Endothelial cell (in vitro differentiated cells): Measurements from ENCODE around the gene PRPF38B. TPM values are rescaled to one million over a fixed set of nuclear protein-coding genes. Genes with fewer than 3 reads are reported as not detected.
A peak's percentile ranks its signal among the peaks of the same experiment; 100 is the strongest.
"Not testable (repeated sequence)": the region's sequence is repeated elsewhere in the genome, so short reads cannot be mapped to it uniquely, and the experiment has no call there.

ENCODE experiments used
- DNase-seq: peaks from one replicate; pipeline ENCODE4 v3.0.0; 2021; ENCODE audit warnings: low spot score
- H3K27ac Mint-ChIP-seq: one replicate; pipeline ENCODE4 v1.8.0; 2021; ENCODE audit warnings: mixed read lengths, inconsistent platforms; ENCODE audit not compliant: unreplicated experiment
- H3K27me3 Mint-ChIP-seq: one replicate; pipeline ENCODE4 v1.8.0; 2021; ENCODE audit warnings: mild to moderate bottlenecking, moderate library complexity, mixed read lengths, inconsistent platforms; ENCODE audit not compliant: unreplicated experiment
- H3K36me3 Mint-ChIP-seq: one replicate; pipeline ENCODE4 v1.8.0; 2021; ENCODE audit warnings: mild to moderate bottlenecking, low read depth, mixed read lengths, inconsistent platforms; ENCODE audit not compliant: unreplicated experiment
- H3K4me1 Mint-ChIP-seq: one replicate; pipeline ENCODE4 v1.8.0; 2021; ENCODE audit warnings: mild to moderate bottlenecking, mixed read lengths, inconsistent platforms; ENCODE audit not compliant: unreplicated experiment
- H3K4me3 Mint-ChIP-seq: one replicate; pipeline ENCODE4 v1.8.0; 2021; ENCODE audit warnings: mild to moderate bottlenecking, mixed read lengths, inconsistent platforms; ENCODE audit not compliant: unreplicated experiment
- H3K9me3 Mint-ChIP-seq: one replicate; pipeline ENCODE4 v1.8.0; 2021; ENCODE audit warnings: mixed read lengths, inconsistent platforms; ENCODE audit not compliant: unreplicated experiment
- CTCF ChIP-seq: fragments of 200-600 bp; sonication (generic); IDR thresholded peaks from one replicate; pipeline ENCODE4 v1.5.0; 2021; ENCODE audit warnings: antibody characterized with exemption; ENCODE audit not compliant: unreplicated experiment
- total RNA-seq: library from RNA; stranded (reverse); fragmentation: NEBNext Ultra II Directional; extraction: Animal tissue kit (Norgen Biotek cat#: 25700); gene quantifications from one replicate; pipeline ENCODE4 v1.2.1, GENCODE V29; 2021; ENCODE audit not compliant: unreplicated experiment

PRPF38B gene
- total RNA-seq, 1 donor from 2014 or later = 54.3 TPM

- peaks cover 9% of the 10 kb centered on the region for H3K27me3 Mint-ChIP-seq
- H3K9me3 Mint-ChIP-seq = no peaks in the 10 kb centered on the region
- TF ChIP-seq CTCF = no peak
- peak overlapping the region; percentile 100 for H3K4me3 Mint-ChIP-seq
- peaks cover 50% of the 10 kb centered on the region for H3K4me1 Mint-ChIP-seq
- DNase-seq = peak; percentile 24
- peaks cover 17% of the 10 kb centered on the region for H3K36me3 Mint-ChIP-seq
- peak overlapping the region; percentile 99 for H3K27ac Mint-ChIP-seq
Observed at GRCh38 chr1:108692724-108693655, 880 bp downstream of the PRPF38B start.

GRCh38 chr1:108695535-108695934 lies 3.4 kb downstream of the PRPF38B start:
- H3K9me3 Mint-ChIP-seq = no peaks in the 10 kb centered on the region
- peak overlapping the region; percentile 48 for H3K27ac Mint-ChIP-seq

GRCh38 chr1:108699375-108700332 lies 7.5 kb downstream of the PRPF38B start:
- H3K9me3 Mint-ChIP-seq = no peaks in the 10 kb centered on the region
- H3K27ac Mint-ChIP-seq = no peak overlapping the region
- no peak for TF ChIP-seq CTCF
- H3K36me3 Mint-ChIP-seq = peaks cover 37% of the 10 kb centered on the region
- no peak for DNase-seq
- H3K4me1 Mint-ChIP-seq = peaks cover 13% of the 10 kb centered on the region
- peak overlapping the region; percentile 6 for H3K4me3 Mint-ChIP-seq
- H3K27me3 Mint-ChIP-seq = no peaks in the 10 kb centered on the region

More at GRCh38 chr1:108695535-108695934, 3.4 kb downstream of the PRPF38B start:
- H3K4me1 Mint-ChIP-seq = peaks cover 40% of the 10 kb centered on the region
- peak overlapping the region; percentile 38 for H3K4me3 Mint-ChIP-seq
- no peak for DNase-seq
- TF ChIP-seq CTCF = no peak
- peaks cover 36% of the 10 kb centered on the region for H3K36me3 Mint-ChIP-seq
- peaks cover 9% of the 10 kb centered on the region for H3K27me3 Mint-ChIP-seq

- no peak for DNase-seq
- Mint-ChIP-seq H3K27me3 (peaks cover 5% of the 10 kb centered on the region), H3K4me1 (peaks cover 9% of the 10 kb centered on the region), H3K36me3 (peaks cover 31% of the 10 kb centered on the region), H3K27ac (no peak overlapping the region), H3K9me3 (no peaks in the 10 kb centered on the region), H3K4me3 (no peak overlapping the region)
- no peak for TF ChIP-seq CTCF
Observed at GRCh38 chr1:108701176-108701849, 9.2 kb downstream of the PRPF38B start.

- H3K4me1 Mint-ChIP-seq = not testable (repeated sequence)
Observed at GRCh38 chr1:108702109-108702508, 10.0 kb downstream of the PRPF38B start.

More at GRCh38 chr1:108702109-108702508, 10.0 kb downstream of the PRPF38B start:
- H3K36me3 Mint-ChIP-seq = peaks cover 28% of the 10 kb centered on the region
- DNase-seq, H3K9me3 Mint-ChIP-seq, H3K27me3 Mint-ChIP-seq, H3K27ac Mint-ChIP-seq, H3K4me3 Mint-ChIP-seq: not testable (repeated sequence)
